RWPE2 (cell line): ENCODE results near the gene METAP1D.

Experiments
- ATAC-seq: fragments of 200-7000 bp; cut with Tn5 transposase; 3 replicates; pipeline ENCODE4 v1.9.1; 2021; ENCODE audit warnings: low read depth
- DNase-seq: peaks from one replicate; pipeline ENCODE4 v3.0.0-alpha.2; 2020; ENCODE audit warnings: low spot score
- H3K27ac ChIP-seq: fragments of 450-650 bp; 2 replicates; pipeline ENCODE4 v1.5.1; 2017; ENCODE audit warnings: mild to moderate bottlenecking; ENCODE audit not compliant: poor library complexity, severe bottlenecking
- H3K27me3 ChIP-seq: fragments of 250-450 bp; sonication (Bioruptor Pico); 2 replicates; pipeline ENCODE4 v1.5.1; 2021; ENCODE audit warnings: mild to moderate bottlenecking, moderate library complexity; ENCODE audit not compliant: insufficient read depth, poor library complexity, severe bottlenecking
- H3K36me3 ChIP-seq: fragments of 250-450 bp; sonication (Bioruptor Pico); 2 replicates; pipeline ENCODE4 v1.5.1; 2020; ENCODE audit warnings: low read depth, mild to moderate bottlenecking, moderate library complexity
- H3K4me1 ChIP-seq: fragments of 250-450 bp; sonication (Bioruptor Pico); 2 replicates; pipeline ENCODE4 v1.5.1; 2021; ENCODE audit warnings: mild to moderate bottlenecking, moderate library complexity; ENCODE audit not compliant: insufficient read depth, poor library complexity, severe bottlenecking
- H3K4me3 ChIP-seq: fragments of 250-450 bp; sonication (Bioruptor Pico); 2 replicates; pipeline ENCODE4 v1.5.1; 2021; ENCODE audit warnings: mild to moderate bottlenecking, moderate library complexity; ENCODE audit not compliant: severe bottlenecking
- H3K9me3 ChIP-seq: fragments of 250-450 bp; sonication (Bioruptor Pico); 2 replicates; pipeline ENCODE4 v1.5.1; 2021; ENCODE audit warnings: mild to moderate bottlenecking, moderate library complexity; ENCODE audit not compliant: severe bottlenecking
- CTCF ChIP-seq: fragments of 450-650 bp; IDR thresholded peaks from one replicate; pipeline ENCODE4 v1.5.1; 2017; ENCODE audit warnings: mild to moderate bottlenecking, moderate library complexity; ENCODE audit not compliant: poor library complexity, severe bottlenecking

METAP1D gene

DNA sequence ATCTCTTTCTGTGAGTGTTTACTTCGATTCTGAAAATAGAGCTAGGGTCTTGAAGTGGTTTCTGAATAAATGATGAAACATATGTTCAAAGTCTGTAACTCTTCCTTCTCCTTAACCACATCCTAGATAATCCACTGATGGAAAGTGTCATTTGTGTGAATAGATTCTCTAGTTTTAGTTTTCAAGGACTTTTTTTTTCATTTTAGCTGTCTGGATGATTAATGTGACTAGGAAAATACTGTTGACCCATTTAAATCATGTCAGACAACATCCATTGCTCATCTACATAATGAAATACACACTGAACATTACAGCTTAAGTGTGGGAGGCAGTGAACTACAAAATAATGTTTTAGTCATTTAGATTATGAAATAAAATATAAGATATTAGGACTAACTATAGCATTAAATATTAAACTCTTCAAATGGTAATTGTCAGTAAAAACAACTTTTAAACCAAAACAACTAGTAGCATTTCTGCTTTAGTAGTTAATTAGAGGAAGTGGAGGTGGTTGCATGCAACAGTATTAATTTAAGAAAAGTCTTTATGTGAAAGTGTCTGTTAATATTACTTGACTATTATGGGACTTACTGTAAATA, 46.4 kb downstream of the METAP1D start:
- Histone ChIP-seq H3K27ac (no peak overlapping the region), H3K36me3 (no peaks in the 10 kb centered on the region), H3K4me3 (no peak overlapping the region), H3K4me1 (peaks cover 6% of the 10 kb centered on the region), H3K27me3 (no peaks in the 10 kb centered on the region), H3K9me3 (no peaks in the 10 kb centered on the region)
- ATAC-seq (no peak), DNase-seq (no peak)
- TF ChIP-seq CTCF, result no peak

DNA sequence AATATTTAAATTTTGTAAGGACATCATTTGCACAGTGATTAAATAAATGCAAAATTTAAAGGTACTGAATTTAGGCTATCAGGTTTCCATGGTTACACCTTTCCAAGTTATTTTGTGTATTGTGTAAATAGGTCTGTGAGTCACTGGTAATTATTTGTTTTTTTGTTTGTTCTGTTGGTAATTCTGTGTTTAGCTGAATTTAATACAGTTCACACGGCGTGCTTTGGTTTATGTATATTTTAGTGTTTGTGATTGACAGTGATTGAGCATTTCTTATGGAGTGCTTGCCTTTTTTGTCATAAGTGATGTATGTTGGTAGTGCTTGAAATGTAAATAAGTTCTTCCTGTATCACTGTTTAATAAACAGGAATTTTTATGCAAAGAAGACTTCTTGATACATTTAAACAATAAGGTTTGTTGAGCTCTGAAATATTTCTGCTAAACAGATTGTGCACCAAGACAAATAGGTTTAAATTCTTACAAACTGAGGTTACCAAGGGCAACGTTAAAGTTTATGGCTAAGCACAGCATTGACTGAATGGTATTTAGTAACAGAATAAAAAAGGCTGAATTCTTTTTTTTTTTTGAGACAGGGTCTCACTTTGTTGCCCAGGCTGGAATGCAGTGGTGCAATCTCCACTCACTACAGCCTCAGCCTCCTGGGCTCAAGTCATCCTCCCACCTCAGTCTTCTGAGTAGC, 47.3 kb downstream of the METAP1D start:
- no peak for DNase-seq

GRCh38 chr2:172047566-172048507, 48.1 kb downstream of the METAP1D start:
- DNase-seq, result no peak
- no peak for ATAC-seq
- peaks cover 6% of the 10 kb centered on the region for H3K4me1 ChIP-seq
- H3K36me3 ChIP-seq, result no peaks in the 10 kb centered on the region
- no peak overlapping the region for H3K4me3 ChIP-seq
- H3K9me3 ChIP-seq, result no peaks in the 10 kb centered on the region
- TF ChIP-seq CTCF, result no peak
- H3K27ac ChIP-seq, result no peak overlapping the region
- no peaks in the 10 kb centered on the region for H3K27me3 ChIP-seq

More for the DNA sequence above, 47.3 kb downstream of the METAP1D start:
- Histone ChIP-seq H3K27me3 (no peaks in the 10 kb centered on the region), H3K27ac (no peak overlapping the region), H3K9me3 (no peaks in the 10 kb centered on the region), H3K36me3 (no peaks in the 10 kb centered on the region), H3K4me3 (no peak overlapping the region), H3K4me1 (peaks cover 6% of the 10 kb centered on the region)
- ATAC-seq, result no peak
- no peak for TF ChIP-seq CTCF

- no peak for TF ChIP-seq CTCF
- no peaks in the 10 kb centered on the region for H3K9me3 ChIP-seq
- no peak overlapping the region for H3K27ac ChIP-seq
- DNase-seq (no peak), ATAC-seq (no peak)
- peaks cover 6% of the 10 kb centered on the region for H3K4me1 ChIP-seq
- H3K4me3 ChIP-seq, result no peak overlapping the region
- no peaks in the 10 kb centered on the region for H3K27me3 ChIP-seq
- H3K36me3 ChIP-seq, result no peaks in the 10 kb centered on the region
Measured at GRCh38 chr2:172048508-172049503, 49.1 kb downstream of the METAP1D start.
